Measurements from ENCODE around the gene DDX28.

DDX28 gene

DNA sequence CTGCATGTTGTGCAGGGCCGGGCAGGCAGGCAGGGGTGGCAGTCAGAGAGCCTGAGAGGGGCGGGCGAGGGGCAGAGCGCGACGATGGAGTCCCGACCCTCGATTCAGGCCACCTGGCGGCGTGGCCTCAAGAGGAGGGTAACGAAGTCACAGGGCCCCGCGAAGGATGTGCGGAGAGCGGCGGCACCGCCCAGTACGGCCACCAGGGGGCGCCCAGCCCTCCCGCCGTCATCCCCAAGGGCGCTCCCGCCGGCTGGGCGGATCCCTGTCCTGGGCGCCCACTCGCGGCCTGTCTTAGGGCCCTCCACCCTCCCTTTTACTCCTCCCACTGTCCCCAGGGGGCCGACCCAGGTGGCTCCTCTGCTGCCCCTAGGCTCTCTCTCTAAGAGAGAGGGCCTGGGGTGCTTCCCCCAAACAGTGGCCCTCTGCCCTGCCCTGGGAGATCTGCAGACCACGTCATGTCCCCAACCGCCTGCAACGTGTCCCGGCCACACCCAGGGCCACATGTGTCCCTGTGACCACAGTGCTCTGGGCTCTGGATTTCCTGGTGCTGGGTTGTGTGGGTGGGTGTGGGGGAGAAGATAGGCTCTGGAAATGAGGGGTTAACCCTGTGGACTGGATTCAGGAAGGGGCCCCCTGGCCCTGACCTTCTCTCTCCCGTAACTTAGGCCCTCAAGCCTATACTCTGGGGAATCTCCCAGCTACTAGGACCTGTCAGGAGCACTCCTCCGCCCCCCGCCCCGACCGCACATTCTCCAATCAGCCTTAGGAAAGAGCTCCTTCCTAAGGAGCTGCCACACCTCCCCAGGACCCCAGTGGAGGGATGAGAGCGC lies 29.6 kb downstream of the DDX28 start:
- Histone ChIP-seq H3K27ac (no peak overlapping the region), H3K9me3 (ENCODE audit: low read depth, low read length) (no peaks in the 10 kb centered on the region), H3K4me3 (no peak overlapping the region), H3K36me3 (ENCODE audit: insufficient read depth, low read length) (no peaks in the 10 kb centered on the region), H3K9ac (ENCODE audit: insufficient read length) (no peak overlapping the region)
- DNase-seq (ENCODE audit: low read depth, low spot score), result no peak
- no peak for TF ChIP-seq FOXP2 (optimal IDR thresholded peaks at IDR 0.05; ENCODE audit: control extremely low read depth, extremely low read length, insufficient read depth)
- no peak for TF ChIP-seq EZH2 (IDR thresholded peaks at IDR 0.05)
- no peak for TF ChIP-seq POLR2AphosphoS5 (IDR thresholded peaks at IDR 0.05; ENCODE audit: borderline replicate concordance, low read depth, low read length)

DNA sequence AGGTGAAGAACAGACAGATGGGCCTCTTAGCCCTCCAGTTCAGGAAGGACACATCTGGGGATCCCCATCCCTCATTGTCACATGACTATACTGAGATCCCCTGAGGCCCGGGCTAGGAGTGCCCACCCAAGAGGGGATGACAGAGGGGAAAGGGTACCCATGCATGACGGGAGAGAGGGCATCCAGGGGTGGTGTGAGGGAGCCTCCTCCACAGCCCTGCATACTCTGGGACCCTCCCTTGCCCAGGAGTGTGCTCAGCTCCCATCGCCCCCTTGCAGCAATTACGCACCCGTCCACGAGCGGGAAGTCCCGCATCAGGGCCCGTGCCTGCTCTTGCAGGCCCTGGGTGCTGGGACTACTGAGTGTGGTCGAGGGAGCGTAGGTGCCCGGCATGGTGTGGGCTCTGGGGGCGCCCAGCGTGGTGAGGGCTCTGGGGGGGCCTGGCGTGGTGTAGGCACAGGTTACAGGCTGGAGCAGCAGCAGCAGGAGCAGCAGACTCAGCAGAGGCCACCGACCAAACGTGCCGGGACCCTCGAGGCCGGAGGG lies 30.3 kb downstream of the DDX28 start:
- DNase-seq (ENCODE audit: low read depth, low spot score), result no peak
- no peak overlapping the region for H3K9ac ChIP-seq (ENCODE audit: insufficient read length)
- H3K9me3 ChIP-seq (ENCODE audit: low read depth, low read length), result no peaks in the 10 kb centered on the region
- H3K27ac ChIP-seq, result no peak overlapping the region
- no peak overlapping the region for H3K4me3 ChIP-seq
- H3K36me3 ChIP-seq (ENCODE audit: insufficient read depth, low read length), result no peaks in the 10 kb centered on the region
- TF ChIP-seq EZH2 (IDR thresholded peaks at IDR 0.05) (no peak), POLR2AphosphoS5 (IDR thresholded peaks at IDR 0.05; ENCODE audit: borderline replicate concordance, low read depth, low read length) (no peak), FOXP2 (optimal IDR thresholded peaks at IDR 0.05; ENCODE audit: control extremely low read depth, extremely low read length, insufficient read depth) (no peak)

DNA sequence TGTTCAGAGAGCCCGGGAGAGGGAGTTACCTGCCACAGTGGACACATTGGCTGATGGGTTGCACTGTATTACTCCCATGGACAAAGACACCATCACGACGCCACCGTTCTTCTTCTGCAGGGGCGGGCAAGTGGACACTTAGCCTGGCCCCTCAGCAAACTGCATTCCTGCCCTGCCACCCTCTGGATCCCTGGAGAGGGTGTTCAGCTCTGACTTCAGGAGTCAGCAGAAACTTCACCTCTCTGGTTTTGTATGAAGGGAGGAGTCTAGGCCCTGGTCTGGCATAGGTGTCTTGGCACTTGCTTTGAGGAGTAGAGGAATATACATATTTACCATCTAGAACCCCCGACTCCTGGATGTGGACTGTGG lies 33.0 kb downstream of the DDX28 start:
- H3K9me3 ChIP-seq (ENCODE audit: low read depth, low read length), result no peaks in the 10 kb centered on the region
- no peak overlapping the region for H3K9ac ChIP-seq (ENCODE audit: insufficient read length)
- no peak overlapping the region for H3K4me3 ChIP-seq
- H3K36me3 ChIP-seq (ENCODE audit: insufficient read depth, low read length), result no peaks in the 10 kb centered on the region
- H3K27ac ChIP-seq, result no peak overlapping the region
- DNase-seq (ENCODE audit: low read depth, low spot score), result no peak
- TF ChIP-seq POLR2AphosphoS5 (IDR thresholded peaks at IDR 0.05; ENCODE audit: borderline replicate concordance, low read depth, low read length) (no peak), FOXP2 (optimal IDR thresholded peaks at IDR 0.05; ENCODE audit: control extremely low read depth, extremely low read length, insufficient read depth) (no peak), EZH2 (IDR thresholded peaks at IDR 0.05) (no peak)

DNA sequence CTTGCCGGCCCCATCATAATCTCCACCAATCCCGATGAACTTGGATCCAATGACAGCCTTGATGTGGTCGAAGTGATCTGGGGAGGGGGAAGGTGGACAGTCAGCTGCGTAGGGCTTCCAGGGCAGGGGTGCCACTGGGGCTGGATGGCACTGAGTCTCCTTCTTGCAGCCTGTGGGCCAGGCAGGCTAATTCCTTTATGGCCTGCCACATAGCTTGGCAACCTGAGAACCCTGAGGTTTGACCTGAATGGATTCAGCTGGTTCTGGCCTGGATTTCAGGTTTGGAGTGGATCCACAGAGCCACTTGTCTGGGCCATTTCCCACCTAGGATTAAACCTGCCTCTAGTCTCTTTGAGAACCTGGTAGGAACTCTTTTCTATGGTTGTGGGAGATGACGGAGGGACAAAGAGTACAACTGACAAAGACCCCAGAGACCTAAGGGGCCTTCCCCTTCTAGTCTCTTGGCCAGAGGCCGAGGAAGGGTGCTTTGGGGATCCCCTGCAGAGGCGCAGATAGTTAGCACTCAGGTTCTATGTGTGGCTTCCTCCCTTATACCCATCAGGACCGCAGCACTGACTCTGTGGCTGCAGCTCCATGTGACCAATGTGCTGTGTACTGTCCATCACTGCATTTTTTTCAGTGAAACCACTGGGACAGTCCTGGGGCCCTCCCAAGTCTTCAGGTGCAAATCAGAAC lies 33.6 kb downstream of the DDX28 start:
- no peaks in the 10 kb centered on the region for H3K9me3 ChIP-seq (ENCODE audit: low read depth, low read length)
- H3K36me3 ChIP-seq (ENCODE audit: insufficient read depth, low read length), result no peaks in the 10 kb centered on the region
- no peak overlapping the region for H3K4me3 ChIP-seq
- no peak for TF ChIP-seq FOXP2 (optimal IDR thresholded peaks at IDR 0.05; ENCODE audit: control extremely low read depth, extremely low read length, insufficient read depth)
- no peak for TF ChIP-seq EZH2 (IDR thresholded peaks at IDR 0.05)
- no peak for TF ChIP-seq POLR2AphosphoS5 (IDR thresholded peaks at IDR 0.05; ENCODE audit: borderline replicate concordance, low read depth, low read length)
- DNase-seq (ENCODE audit: low read depth, low spot score), result no peak
- H3K27ac ChIP-seq, result no peak overlapping the region
- no peak overlapping the region for H3K9ac ChIP-seq (ENCODE audit: insufficient read length)

DNA sequence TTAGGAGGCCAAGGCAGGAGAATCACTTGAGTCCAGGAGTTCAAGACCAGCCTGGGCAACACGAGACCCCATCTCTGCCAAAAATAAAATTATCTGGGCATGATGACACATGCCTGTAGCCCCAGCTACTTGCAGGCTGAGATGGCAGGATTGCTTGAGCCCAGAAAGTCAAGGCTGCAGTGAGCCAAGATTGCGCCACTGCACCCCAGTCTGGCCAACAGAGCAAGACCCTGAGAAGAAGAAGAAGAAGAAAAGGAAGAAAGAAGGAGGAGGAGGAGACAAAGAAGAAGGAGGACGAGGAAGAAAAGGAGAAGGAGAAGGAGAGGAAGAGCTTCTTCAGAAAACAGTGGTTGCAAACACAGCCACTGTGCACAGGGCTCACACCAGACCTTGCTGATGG lies 34.4 kb downstream of the DDX28 start:
- Histone ChIP-seq H3K9ac (ENCODE audit: insufficient read length) (no peak overlapping the region), H3K9me3 (ENCODE audit: low read depth, low read length) (no peaks in the 10 kb centered on the region), H3K36me3 (ENCODE audit: insufficient read depth, low read length) (no peaks in the 10 kb centered on the region), H3K27ac (no peak overlapping the region), H3K4me3 (no peak overlapping the region)
- TF ChIP-seq POLR2AphosphoS5 (IDR thresholded peaks at IDR 0.05; ENCODE audit: borderline replicate concordance, low read depth, low read length) (no peak), FOXP2 (optimal IDR thresholded peaks at IDR 0.05; ENCODE audit: control extremely low read depth, extremely low read length, insufficient read depth) (no peak), EZH2 (IDR thresholded peaks at IDR 0.05) (no peak)
- no peak for DNase-seq (ENCODE audit: low read depth, low spot score)

DNA sequence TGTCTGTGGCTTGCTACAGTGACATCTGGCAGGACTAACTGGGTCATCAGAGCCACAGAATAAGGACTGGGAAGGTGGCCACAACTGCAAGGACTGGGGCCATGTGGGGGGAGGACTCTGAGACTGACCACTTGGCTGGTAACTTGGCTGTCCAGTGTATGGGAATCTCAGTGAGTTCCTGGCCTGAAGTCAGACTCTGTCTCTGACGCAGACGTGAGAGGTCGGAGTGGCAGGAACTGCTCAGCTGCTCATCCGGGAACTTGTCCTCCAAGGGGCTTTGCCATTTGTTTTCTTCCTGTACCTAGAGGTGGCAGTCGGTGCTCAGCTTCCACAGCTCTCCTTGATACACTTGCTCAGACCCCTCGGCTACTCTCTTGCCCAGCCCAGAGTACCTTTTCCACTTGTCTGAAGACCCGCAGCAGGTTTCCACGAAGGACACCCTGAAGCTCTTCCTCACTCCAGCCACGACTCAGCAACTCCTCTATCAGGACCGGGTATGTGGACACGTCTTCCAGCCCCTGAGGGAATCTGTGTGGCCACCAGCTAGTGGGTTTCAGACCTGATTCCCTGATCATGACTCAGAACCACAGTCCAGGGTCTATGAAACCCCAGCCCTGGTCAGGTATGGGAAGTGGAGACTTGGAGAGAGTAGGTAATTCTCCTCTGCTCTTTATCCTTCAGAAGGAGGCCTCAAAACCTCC lies 35.4 kb downstream of the DDX28 start:
- Histone ChIP-seq H3K9ac (ENCODE audit: insufficient read length) (no peak overlapping the region), H3K9me3 (ENCODE audit: low read depth, low read length) (no peaks in the 10 kb centered on the region), H3K27ac (no peak overlapping the region), H3K4me3 (no peak overlapping the region), H3K36me3 (ENCODE audit: insufficient read depth, low read length) (no peaks in the 10 kb centered on the region)
- TF ChIP-seq EZH2 (IDR thresholded peaks at IDR 0.05), result no peak
- TF ChIP-seq FOXP2 (optimal IDR thresholded peaks at IDR 0.05; ENCODE audit: control extremely low read depth, extremely low read length, insufficient read depth), result no peak
- no peak for TF ChIP-seq POLR2AphosphoS5 (IDR thresholded peaks at IDR 0.05; ENCODE audit: borderline replicate concordance, low read depth, low read length)
- no peak for DNase-seq (ENCODE audit: low read depth, low spot score)

DNA sequence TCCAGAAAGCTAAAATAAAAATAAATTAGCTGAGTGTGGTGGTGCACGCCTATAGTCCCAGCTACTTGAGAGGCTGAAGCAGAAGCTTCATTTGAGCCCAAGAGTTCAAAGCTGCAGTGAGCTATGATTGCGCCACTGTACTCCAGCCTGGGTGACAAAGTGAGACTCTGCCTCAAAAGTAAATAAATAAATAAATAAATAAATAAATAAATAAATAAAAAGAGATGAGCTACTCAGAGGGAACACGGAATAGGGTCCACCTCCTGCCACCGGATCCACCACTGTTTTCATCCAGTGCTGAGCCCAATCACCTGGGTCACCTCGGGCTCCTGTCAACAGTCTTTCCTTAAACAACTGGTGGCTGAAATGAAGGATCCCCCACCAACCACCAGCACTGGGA lies 36.1 kb downstream of the DDX28 start:
- Histone ChIP-seq H3K4me3 (no peak overlapping the region), H3K9ac (ENCODE audit: insufficient read length) (no peak overlapping the region), H3K36me3 (ENCODE audit: insufficient read depth, low read length) (no peaks in the 10 kb centered on the region), H3K27ac (no peak overlapping the region), H3K9me3 (ENCODE audit: low read depth, low read length) (no peaks in the 10 kb centered on the region)
- TF ChIP-seq FOXP2 (optimal IDR thresholded peaks at IDR 0.05; ENCODE audit: control extremely low read depth, extremely low read length, insufficient read depth) (no peak), EZH2 (IDR thresholded peaks at IDR 0.05) (no peak), POLR2AphosphoS5 (IDR thresholded peaks at IDR 0.05; ENCODE audit: borderline replicate concordance, low read depth, low read length) (no peak)
- DNase-seq (ENCODE audit: low read depth, low spot score), result no peak
